Activated T-cell treated with anti-CD3 and anti-CD28 coated beads for 4 hours (primary cell): ENCODE data around the gene ACSL3.

Experiments used
- DNase-seq: peaks from one replicate; pipeline ENCODE4 v3.0.0-alpha.2; 2020

The ACSL3 gene

DNA sequence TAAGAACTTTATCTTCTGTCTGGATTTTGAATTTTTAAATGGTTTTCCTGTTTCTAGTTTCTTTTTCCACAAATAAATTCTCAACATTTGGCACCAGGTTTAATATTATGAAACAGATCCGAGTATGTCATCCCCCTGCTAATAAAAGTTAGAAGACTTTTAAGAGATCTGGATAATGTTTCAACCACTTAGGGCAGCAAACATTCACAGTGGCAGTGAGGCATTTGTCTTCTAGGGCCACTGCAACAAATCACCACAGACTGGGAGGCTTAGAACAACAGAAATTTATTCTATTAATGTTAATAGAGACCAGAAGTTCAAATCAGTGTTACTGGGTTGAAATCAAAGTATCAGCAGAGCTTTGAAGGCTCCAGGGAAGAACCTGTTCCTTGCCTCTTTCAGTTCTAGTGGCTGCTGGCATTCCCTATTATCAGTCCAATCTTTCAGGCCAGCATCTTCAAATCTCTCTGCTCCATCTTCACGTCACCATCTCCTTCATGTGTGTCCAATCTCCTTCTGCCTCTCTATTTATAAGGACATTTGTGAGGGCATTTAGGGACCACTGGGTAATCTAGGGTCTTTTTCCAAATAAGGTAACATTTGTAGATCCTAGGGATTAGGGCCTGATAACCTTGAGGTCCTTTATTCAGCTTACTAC is 23.4 kb downstream of the ACSL3 start:
- no peak for DNase-seq

DNA sequence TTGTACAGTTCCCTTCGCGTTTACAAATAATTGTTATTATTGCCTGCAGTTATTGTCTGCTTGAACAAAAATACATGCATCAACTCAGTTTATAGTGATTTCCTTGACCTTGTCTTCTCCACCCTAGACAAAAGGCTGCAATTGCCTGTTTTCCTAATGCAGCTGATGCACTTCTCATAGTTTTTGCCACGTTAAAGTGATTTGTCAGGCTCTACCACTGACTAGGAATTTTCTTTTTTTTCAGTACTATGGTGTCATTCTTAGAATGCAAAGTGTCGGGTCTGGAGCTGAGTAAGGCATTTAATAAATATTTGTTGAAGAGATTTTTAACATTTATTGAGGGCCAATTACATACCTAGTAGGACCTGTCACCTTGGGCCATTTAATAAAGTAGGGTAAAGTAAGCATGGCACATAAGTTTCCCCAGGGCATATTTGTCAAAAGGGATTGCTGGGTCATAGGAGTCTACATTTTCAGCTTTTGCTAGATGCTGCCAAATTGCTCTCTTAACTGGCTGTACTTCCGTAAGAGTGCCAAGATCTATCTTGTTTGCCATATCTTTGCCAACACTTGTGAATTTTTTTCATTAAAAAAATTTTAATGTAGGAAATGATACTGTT is 24.1 kb downstream of the ACSL3 start:
- DNase-seq: no peak

DNA sequence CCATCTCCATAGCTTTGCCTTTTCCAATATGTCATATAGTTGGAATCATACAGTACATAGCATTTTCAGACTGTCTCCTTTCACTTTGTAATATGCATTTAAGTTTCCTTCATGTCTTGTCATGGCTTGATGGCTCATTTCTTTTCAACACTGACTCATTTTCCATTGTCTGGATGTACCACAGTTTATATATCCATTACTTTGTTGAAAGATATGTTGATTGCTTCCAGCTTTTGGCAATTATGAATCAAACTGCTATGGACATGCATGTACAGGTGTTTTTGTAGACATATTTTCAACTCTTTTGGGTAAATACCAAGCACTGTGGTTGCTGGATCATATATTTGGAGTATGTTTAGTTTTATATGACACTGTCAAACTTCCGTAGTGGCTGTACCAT is 26.3 kb downstream of the ACSL3 start:
- no peak for DNase-seq

DNA sequence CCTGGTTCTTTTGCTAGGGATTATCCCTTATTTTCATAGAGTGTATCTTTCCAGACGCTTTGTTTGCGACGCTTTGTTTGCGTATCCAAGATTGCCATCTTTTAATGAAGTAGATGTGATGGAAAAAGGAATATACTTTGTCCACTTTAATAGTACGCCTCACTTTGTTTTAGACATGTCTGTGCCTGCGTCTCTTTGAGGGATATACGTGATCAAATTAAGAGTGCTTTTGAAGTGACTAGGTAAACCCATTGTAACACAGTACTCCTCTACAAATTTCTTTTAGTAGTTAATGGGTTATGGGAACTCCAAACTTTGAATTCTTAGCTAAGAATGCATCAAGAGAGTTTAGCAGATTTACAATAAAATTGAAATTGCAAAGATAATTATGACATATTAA is 27.9 kb downstream of the ACSL3 start:
- DNase-seq: no peak

DNA sequence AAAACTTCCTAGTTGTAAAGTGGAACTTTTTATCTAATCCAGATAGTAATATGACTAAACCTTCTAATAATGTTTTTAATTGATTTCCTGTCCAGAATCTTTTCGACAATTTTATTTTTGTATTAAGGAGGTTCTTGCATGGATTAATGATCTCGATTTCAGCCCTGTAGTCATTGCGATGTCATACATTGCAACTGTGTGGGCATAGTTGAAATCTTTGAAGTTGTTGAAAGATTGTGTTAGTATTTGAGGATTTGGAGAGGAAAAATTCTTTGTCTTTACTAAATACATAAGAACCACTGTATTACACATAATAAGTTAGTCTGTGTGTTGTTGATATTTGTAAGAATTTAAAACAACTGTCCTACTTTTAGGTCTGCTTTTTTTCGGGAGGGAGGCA is 31.1 kb downstream of the ACSL3 start:
- DNase-seq: no peak

DNA sequence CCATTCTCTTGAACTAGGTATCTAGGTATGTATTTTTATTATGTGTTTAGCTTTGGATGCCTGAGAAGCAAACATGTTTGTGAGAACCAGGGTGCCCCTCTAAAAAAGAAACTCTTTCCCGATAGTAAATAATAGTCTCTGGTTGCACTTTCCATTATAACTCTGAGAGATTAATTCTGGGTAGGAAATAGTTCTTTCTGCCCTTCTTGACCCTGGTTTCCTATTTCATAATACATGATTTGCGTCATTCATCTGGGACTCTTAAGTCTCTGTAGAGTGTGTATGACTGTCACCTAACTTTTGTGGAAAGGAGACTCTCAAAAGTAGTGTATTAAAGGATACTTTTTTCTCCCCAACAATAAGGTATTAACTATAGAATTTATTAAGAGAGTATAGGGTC is 31.5 kb downstream of the ACSL3 start:
- no peak for DNase-seq

DNA sequence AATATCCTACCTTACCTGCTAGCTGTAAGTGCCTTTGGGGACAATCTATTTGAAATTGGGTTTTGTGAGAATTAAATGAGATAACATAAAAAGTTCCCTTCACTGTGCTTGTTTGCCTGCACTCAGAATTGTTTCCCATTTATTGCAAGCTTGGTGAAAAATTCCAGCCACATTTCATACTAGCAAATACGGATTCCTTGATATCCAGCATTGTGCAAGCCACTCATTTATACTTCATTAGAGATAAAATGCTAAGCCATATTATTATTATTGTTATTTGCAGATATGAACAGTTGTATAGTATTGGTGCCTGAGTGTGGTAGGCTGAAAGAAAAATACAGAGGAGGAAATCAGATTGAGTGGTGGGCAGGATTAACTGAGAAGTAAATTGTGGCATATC is 31.9 kb downstream of the ACSL3 start:
- no peak for DNase-seq

DNA sequence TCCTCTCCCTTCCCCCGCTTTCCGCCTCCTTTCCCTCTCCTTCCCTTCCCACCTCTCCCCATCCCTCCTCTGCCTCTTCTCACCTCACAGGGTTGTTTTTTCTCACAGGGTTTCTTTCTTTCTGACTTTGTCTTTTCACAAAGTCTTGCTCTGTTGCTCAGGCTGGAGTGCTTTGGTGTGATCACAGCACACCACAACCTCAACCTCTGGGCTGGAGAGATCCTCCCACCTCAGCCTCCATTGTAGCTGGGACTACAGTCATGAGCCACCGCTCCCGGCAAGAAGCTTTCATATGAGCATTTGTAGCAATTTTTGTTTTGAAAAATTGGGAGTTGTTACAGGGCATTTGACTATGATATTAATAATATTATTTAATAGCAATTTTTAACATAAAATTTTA is 32.9 kb downstream of the ACSL3 start:
- no peak for DNase-seq

DNA sequence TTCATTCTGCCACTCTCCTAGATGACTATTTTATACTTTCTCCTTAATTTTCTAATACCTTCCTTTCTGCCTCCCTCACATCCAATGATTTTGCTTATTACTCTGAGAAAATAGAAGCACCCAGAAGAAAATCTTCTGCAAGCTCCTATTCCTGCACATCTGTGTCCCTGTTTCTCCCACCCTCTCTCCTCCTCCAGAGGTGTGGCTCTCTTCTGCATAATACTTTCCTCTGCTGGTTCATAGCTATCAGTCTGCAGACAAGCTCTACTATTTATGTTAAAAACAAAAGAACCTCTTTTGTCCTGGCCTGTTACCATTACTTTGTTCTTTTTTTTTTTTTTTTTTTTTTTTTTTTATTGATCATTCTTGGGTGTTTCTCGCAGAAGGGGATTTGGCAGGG is 34.3 kb downstream of the ACSL3 start:
- DNase-seq: no peak

DNA sequence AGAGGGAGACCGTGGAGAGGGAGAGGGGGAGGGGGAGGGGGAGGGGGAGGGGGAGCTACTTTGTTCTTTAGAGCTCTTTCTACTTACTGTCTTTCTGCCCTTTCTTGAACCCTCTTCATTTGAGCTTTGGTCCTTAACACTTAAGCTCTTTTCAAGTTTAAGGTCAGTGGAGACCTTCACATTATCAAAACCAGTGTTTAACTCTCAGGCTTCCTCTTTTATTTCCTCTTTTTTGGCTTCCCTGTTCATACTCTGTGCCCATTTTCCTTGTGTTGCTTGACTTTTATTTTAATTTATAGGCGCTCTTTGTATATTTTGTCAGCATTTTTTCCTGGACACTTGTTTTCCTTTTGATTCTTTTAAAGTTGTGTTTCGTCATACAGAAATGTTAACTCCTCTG is 37.1 kb downstream of the ACSL3 start:
- no peak for DNase-seq

DNA sequence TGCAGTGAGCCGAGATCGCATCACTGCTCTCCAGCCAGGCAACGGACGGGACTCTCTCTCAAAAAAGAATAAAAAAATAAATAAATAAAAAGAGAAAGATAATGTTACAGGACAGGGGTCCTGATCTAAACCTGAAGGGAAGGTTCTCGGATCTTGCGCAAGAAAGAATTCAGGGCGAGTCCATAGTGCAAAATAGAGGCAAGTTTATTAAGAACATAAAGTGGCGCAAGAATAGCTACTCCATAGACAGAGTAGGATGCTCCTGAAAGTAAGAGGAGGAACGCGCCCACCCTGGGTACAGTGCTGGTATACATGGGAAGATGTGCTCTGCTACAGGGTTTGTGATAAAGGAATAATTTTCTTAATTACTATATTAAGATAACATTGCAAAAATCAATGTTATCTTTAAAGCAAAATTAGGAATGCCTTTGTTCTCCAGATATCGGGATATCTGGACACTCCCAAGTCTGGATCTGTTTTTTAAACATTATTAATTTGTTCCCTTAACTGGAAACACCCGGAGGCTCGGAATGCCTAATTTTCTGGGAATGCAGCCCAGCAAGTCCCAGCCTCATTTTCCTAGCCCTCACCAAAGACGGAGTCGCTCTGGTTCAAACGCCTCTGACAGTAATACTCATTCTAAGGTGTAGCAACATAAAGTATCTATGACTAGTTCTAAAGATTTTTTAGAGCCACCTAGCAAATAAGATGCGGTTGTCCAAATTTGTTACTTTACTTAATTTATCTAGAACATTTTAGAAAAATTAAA is 38.8 kb downstream of the ACSL3 start:
- DNase-seq: no peak

DNA sequence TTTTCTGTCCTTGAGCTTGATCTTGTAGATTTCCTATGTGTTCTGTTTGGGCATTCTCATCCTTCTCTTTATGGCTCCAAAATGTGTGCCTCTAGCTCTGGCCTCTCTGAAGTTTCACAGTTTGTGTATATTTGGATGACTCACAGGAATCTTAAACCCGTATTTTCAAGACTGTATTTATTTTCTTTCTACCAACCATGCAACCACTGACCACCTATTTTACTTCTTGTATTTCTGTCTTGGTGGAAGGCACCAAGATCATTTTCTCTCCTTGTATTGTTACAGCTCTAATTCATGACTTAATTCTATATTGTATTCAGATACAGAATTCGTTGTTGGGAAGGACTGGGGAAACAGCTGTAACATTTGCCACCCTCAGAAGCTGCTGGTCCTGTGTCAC is 39.5 kb downstream of the ACSL3 start:
- DNase-seq: no peak

DNA sequence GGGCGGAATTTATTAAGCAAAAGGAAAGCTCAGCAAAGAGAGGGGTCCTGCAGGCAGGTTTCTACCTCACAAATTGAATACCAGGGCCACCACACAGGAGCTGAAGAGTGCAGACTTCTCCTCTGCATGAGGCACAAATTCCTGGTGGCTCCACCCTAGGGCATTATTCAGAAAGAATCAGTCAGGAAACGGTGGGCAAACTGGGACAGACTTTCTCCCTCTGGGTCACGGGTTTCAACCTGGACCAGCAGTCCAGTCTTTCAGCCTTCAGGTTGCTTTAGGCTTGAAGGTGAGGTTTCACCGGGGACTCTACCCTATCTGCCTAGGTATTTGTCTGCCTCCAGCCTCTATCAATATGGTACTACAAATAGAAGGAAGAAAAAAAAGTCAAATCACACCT is 41.8 kb downstream of the ACSL3 start:
- no peak for DNase-seq

DNA sequence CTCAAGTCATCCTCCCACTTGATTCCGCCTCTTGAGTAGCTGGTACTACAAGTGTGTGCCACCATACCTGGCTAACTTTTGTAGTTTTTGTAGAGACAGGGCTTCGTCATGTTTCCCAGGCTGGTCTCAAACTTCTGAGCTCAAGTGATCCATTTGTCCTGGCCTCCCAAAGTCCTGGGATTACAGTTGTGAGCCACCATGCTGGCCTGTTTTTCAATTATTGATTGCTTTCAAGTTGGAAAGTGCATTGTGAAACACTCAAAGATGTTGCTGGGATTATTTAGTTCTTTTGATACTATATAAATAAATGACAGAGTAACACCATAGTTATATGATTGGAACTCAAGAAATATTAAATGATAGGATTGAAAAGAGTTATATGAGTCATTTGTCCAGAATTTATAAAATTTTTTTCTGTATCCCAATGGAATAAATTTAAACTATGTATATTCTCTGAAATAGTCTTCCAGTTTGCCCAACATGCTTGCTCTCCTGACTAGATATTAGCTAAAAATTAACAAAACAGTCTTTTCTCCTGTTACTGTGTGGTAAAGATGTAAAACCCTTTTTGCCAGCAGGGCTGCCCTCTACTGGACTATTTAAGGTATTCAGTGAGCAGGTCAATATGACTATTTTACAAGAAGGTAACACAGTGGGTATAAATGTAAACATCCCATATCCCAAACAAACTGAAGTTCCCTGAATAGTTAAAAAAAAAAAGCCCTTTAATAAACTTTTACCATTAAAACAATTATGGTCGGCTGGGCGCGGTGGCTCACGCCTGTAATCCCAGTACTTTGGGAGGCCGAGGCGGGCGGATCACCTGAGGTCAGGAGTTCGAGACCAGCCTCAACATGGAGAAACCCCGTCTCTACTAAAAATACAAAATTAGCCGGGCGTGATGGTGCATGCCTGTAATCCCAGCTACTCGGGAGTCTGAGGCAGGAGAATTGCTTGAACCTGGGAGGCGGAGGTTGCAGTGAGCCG is 42.7 kb downstream of the ACSL3 start:
- no peak for DNase-seq

DNA sequence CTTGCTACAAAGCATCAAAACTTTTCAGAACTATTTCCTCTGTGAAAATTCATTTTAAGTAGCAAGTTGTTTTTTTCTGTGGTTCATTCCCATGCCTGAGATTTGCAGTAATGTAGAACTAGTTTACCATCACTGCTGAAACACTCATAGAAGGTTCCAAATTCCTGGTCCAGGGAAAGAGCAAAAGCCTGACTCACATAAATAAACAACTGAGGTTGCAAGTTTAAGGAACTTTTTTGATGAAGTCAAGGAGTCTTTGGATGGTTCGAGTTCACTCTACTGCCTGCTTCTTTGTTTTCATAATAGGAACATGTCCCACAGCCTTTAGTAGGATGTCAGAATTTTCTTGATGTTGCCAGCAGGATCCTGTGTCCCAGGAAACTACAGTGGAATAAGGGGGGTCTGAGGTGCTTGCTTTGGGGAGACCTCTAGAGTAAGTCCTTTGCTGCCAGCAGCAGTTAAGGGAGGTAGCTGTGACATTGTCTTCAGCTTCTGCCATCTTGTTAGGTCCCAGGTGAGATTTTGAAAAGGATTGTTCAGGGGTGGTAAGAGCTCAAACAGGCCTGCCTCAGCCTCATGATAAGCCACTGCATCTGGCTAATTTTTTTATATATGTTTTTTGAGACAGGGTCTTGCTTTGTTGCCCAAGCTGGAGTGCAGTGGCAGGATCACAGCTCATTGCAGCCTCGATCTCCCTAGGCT is 43.9 kb downstream of the ACSL3 start:
- DNase-seq: no peak

DNA sequence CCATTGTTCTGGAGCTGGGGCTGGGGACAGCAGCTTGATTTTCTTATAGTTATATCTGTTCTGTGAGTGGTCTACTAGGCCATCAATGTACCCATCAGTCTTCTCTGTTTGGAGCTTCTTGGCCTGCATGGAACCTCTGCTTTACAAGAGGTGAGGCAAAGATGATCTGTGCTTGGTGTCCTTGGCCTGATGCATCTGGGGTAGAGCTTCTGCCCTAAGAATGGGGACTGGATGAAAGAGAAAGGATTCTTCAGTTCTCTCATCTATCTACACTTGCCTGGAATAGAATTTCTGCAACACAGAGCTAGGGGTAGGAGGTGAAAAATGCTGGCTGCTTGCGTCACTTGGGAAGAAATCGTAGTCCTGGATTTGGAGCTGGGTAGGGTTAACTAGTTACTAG is 46.2 kb downstream of the ACSL3 start:
- DNase-seq: no peak

DNA sequence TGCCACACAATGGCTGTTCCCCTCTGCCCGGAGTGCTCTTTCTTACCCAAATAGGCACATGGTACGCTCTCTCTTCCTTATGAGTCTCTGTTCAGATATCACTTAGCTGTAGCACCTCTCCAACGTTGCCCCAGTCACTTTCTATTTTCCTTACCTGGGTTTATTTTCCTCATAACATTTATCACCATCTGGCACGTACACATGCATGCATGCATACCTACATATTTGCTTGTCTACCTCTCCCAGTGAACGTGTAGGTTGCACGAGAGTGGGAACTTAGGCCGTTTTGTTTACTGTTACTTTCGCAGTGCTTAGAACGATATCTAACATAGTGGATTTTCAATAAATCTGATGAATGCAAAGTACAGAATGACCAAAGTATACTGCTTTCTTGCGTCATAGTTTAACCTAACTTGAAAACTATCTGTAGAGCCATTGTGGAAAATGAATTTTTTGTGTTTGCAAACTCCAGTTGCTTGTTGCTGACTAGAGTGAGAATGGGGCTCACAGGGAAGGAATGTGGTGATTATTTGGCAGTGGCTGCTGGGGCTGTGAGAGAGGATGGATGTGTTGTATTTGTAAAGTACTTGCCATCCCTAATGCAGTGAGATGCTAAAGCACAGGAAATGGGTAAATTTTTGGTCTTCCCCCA is 47.1 kb downstream of the ACSL3 start:
- DNase-seq: no peak

DNA sequence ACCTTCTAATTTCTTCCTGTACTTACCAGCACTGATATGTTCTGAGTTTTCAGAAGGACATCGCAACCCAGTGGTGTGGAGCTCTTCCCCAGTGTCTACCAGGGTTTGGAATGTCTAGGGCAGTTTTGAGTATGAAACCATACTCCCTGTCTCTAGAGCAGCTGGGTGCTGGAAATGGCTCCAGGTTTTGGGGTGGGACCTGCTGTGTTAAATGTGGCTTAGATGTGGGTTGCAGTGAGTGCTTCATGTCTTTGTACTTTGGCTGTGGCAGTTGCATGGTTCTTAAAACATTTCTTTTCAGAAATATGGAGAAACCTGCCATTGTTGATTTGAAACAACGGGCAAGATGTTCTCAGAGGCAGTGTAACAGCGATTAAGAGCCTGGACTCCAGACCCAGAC is 48.5 kb downstream of the ACSL3 start:
- DNase-seq: no peak

DNA sequence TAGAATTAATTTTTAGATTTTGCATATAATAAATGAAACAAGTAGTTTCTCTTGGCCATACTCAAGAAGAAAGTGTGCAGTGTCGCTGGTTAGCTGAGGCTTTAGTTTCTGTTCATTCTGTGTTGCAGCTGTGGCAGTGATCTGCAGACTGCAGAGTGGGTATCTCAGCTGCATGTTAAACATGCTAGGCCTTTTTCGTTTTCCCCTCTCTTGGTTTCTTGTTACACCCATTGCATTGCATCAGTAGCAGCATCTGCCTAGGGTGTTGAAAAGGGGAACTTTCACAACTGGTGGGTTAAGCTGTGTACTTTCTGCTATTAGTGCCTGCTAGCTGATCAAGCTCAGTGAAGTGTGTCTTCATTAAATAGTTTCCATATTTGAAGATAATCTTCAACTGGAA is 51.3 kb downstream of the ACSL3 start:
- no peak for DNase-seq

DNA sequence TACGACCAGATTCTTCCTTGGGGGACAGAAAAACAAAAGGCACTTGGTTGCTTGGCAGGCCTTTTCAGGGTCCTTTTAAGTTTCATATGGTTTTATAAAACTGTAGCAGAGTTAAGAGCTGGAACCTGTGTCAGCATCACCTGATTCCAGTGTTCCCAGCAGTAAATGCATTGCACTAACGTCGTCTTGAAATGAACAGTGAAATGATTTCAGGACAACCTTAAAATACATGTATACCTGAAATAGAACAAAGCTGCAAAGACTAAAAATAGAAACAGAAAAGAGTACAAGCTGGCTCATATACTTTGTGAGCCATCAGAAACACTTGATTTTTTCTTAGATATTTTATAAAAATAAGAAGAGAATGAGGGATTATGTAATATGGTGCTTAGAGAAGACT is 51.9 kb downstream of the ACSL3 start:
- DNase-seq: no peak

DNA sequence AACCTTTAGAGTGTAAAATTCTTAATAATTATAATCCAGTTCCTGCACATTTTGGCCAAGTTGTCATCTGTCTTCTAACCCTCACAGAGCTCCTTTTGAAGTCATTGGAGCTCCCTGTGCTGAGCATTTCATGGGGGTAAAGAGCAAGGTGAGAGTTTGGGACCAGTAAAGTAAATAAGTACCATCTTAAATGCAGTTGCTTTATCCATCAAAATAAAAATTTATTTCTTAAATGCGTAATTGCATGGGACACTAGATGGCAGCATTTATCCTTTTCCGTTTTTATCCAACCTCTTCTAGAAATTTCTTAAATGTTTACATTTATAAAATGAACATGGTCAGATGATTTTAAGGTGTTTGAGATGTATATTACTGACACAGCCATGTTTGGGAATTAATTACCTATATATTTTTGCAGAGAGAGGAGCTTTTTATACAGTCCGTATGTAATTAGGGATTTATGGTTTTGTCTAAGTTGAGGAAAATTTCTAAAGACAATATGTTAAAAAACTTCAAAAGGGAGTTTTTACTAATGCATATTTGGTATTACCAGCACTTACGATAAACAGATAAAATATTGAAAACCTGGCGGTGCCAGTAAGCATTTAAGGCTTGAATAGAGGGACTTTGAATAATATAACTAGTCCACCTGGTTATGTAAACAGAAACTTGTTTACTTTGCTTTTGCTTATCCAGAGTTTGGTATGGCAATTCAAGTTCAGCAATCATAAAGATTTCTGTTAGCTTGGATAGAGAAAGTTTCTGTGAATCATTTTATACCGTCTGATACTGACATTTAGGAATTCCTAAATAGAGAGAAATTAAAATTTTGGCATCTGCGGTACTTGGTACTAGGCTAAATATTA is 54.5 kb downstream of the ACSL3 start:
- no peak for DNase-seq
